22Rv1 (cell line): ENCODE measurements around the gene CALCR.

Experiments
- H3K27ac ChIP-seq: fragments of 450-650 bp; 2 replicates; pipeline ENCODE4 v1.5.1; 2017
- CTCF ChIP-seq: fragments of 450-650 bp; IDR thresholded peaks from 2 replicates; pipeline ENCODE4 v1.5.1; 2017; ENCODE audit warnings: mild to moderate bottlenecking
- ZFX ChIP-seq: fragments of 450-650 bp; IDR thresholded peaks from 2 replicates; pipeline ENCODE4 v1.6.1; 2017; ENCODE audit warnings: antibody characterized with exemption, borderline replicate concordance

CALCR gene

DNA sequence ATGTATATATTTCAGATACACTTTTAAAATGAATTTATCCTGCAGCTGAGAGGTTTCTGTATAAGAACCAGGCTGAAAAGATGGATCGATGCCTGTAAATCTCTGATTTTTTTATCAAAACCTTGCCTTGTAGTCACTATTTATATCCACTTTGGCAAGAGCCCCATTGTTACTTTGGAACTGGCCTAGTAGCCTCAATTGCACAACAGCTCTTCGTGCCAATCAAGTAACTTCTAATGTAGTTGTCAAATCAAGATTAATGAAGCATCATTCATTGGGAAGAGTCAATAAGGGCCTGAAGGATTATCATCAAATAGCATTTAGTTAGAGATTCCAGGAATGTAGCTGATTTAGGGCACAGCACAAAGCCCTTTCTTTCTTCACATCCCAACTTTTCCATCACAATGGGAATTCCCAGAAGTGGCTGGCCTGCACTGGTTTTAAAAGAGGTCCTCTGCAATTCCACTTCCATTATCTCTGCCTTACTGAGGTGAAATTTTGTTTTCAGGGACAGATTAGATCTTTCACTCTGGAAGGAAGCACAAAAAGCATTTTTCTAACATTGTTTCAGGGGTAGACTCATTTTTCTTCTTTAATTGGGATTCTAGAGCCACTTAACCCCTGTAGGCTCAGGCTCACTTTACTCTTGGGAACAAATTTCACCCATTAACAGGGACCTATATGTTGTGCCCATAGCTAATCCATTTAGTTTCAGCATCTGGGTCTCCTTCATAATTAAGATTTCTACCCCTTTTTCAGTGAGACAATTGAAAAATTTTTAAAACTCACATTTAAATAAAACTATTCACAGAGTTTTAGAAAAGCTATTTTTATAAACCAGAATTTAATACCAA, 97.8 kb downstream of the CALCR start:
- TF ChIP-seq ZFX (no peak), CTCF (no peak)
- H3K27ac ChIP-seq, result no peak overlapping the region

- no peak for TF ChIP-seq CTCF
- no peak for TF ChIP-seq ZFX
- H3K27ac ChIP-seq, result no peak overlapping the region
These were observed 98.7 kb downstream of the CALCR start for GRCh38 chr7:93475811-93476210.

DNA sequence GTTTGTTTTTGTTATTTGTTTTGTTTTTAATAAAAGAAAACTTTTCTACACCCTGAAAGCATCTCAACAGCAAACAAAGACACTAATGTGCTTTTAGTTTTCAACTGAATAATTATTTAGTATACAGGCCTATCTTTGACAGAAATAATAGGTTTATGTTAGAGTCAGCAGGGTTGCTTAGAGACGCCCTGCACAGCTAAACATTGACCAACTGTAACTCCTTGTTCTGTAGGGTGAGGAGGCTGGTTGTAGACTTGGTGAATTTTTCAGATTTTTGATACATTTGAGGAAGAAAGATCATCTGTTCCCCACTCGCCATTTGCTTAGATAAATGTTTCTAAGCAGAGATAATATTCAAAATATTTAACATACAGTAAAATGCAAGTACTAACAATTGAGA, 103.1 kb downstream of the CALCR start:
- TF ChIP-seq ZFX (no peak), CTCF (no peak)

DNA sequence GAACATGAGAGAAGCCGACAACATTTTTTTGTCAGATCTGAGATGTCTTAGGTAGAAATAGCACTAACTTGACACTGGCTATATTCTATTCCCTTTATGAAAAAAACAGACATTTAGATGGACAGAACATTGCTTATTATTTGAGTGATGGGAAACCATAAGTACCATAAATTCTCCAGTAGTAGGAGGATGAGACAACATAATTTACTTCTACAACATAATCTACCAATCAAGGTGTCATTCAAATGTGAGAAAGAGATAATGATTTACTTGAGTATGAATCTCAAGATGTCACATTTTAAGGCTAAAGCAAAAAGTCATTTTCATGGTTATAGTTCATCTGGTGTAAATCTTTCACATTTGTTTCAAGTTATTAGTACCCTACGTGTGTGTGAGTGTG, 110.8 kb downstream of the CALCR start:
- no peak overlapping the region for H3K27ac ChIP-seq
- no peak for TF ChIP-seq CTCF

More for the DNA sequence above, 103.1 kb downstream of the CALCR start:
- no peak overlapping the region for H3K27ac ChIP-seq

- H3K27ac ChIP-seq, result no peak overlapping the region
- TF ChIP-seq CTCF (0 out of 2 replicates have a peak, but pooled peaks have one; percentile 25), ZFX (no peak)
These were observed 113.2 kb downstream of the CALCR start for GRCh38 chr7:93461350-93461749.

DNA sequence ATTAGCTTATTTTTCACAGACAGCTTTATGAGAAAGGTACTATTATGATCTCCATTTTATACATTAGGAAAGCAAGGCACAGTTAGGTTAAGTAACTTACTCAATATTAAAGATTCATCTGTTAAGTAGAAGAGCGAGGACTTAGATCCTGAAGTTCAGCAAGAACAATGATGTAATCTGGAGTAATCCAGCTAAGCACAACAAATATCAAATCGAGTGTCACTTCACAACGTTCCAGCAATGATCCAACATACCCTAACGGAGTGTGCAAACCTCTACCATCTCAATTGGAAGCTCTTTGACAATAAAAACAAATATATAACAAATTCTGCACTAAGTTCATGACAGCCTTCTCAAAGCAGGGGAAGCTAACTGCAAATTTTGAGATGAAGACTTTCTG, 121.3 kb downstream of the CALCR start:
- no peak overlapping the region for H3K27ac ChIP-seq

More for the DNA sequence above, 121.3 kb downstream of the CALCR start:
- TF ChIP-seq CTCF, result no peak
- TF ChIP-seq ZFX, result no peak
